Suprapubic skin (tissue), 4 donors: ENCODE measurements around the gene GLB1L2. TPM values are rescaled to one million over a fixed set of nuclear protein-coding genes. Genes with fewer than 3 reads are reported as not detected.

Source experiments
- DNase-seq, 2 donors: peaks; one replicate each; pipeline ENCODE4 v3.0.0-alpha.2; 2019; ENCODE audit warnings: low spot score in 2 of 2
- H3K27ac ChIP-seq: fragments of 200-600 bp; sonication (generic); one replicate; pipeline ENCODE4 v1.5.1; 2019
- H3K27me3 ChIP-seq: fragments of 200-600 bp; sonication (generic); one replicate; pipeline ENCODE4 v1.5.1; 2019
- H3K36me3 ChIP-seq: fragments of 200-600 bp; sonication (generic); one replicate; pipeline ENCODE4 v1.5.1; 2019
- H3K4me1 ChIP-seq: fragments of 200-600 bp; sonication (generic); one replicate; pipeline ENCODE4 v1.5.1; 2019
- H3K4me3 ChIP-seq: fragments of 200-600 bp; sonication (generic); one replicate; pipeline ENCODE4 v1.5.1; 2019; ENCODE audit warnings: mild to moderate bottlenecking
- H3K9me3 ChIP-seq: fragments of 200-600 bp; sonication (generic); one replicate; pipeline ENCODE4 v1.5.1; 2019
- CTCF ChIP-seq, 2 donors: fragments of 200-600 bp in 1 of 2; fragments of 450-650 bp in 1 of 2; sonication (generic) in 1 of 2; IDR thresholded peaks; one replicate each; pipeline ENCODE4 v1.5.1; 2016 to 2019; ENCODE audit warnings: antibody characterized with exemption in 2 of 2, mild to moderate bottlenecking in 1 of 2, moderate library complexity in 1 of 2
- EP300 ChIP-seq: sonication (generic); formaldehyde crosslinking; IDR thresholded peaks from one replicate; pipeline ENCODE4 v1.6.1; 2017; ENCODE audit warnings: antibody characterized with exemption
- POLR2A ChIP-seq, 2 donors: fragments of 450-650 bp; IDR thresholded peaks; one replicate each; pipeline ENCODE4 v1.6.1; 2017; ENCODE audit warnings: antibody characterized with exemption in 2 of 2, mild to moderate bottlenecking in 2 of 2, moderate library complexity in 2 of 2
- POLR2AphosphoS5 ChIP-seq, 3 donors: sonication (generic); formaldehyde crosslinking; IDR thresholded peaks; one replicate each; pipeline ENCODE4 v1.6.1; 2017; ENCODE audit warnings: antibody characterized with exemption in 3 of 3
- WGBS: methylation state at CpG from one replicate; pipeline ENCODE4 v1.1.5; 2018; 5-methylcytosine and 5-hydroxymethylcytosine counted together
- total RNA-seq, 4 donors: library from RNA; depleted of rRNA; stranded (reverse); fragments of >200 nt; gene quantifications; one replicate each; pipeline ENCODE4 v1.1.0, GENCODE V29; 2016

The GLB1L2 gene
- total RNA-seq, 4 donors from 2014 or later = 11.5 to 28.3 (median 21.8) TPM

DNA sequence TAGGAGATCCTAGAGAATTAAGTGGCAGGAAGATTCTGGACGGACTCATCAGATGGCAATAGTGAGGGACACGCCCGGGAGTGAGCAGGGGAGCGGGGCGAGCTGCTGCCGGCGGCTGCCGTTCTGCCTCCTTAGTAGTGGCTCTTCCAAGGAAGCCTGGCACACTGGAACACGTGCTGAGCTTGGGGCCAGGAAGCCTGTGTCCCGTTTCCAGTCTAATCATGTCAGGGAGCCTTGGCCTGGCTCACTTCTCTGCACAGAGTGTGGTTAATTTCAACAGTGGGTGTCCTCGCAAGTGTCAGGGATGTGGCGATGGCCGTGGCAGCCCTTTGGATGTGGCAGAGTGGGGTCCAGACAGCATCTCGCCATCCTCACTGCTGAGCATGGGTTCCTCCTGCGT lies 39.1 kb upstream of the GLB1L2 start:
- no peak overlapping the region for H3K4me3 ChIP-seq
- no peak for DNase-seq
- TF ChIP-seq POLR2AphosphoS5 (IDR thresholded peaks at IDR 0.05) (no peak), CTCF (IDR thresholded peaks at IDR 0.05) (no peak), EP300 (no peak), POLR2A (IDR thresholded peaks at IDR 0.05) (no peak)
- H3K9me3 ChIP-seq = no peaks in the 10 kb centered on the region
- no peak overlapping the region for H3K27ac ChIP-seq
- no peaks in the 10 kb centered on the region for H3K36me3 ChIP-seq
- WGBS = 81% methylated on average over 13 of the region's 15 CpGs
- H3K4me1 ChIP-seq = no peaks in the 10 kb centered on the region
- peaks cover 3% of the 10 kb centered on the region for H3K27me3 ChIP-seq

- Histone ChIP-seq H3K4me3 (no peak overlapping the region), H3K27me3 (peaks cover 3% of the 10 kb centered on the region), H3K27ac (no peak overlapping the region), H3K9me3 (no peaks in the 10 kb centered on the region), H3K4me1 (no peaks in the 10 kb centered on the region), H3K36me3 (no peaks in the 10 kb centered on the region)
- DNase-seq = no peak
- no peak for TF ChIP-seq CTCF (IDR thresholded peaks at IDR 0.05)
- TF ChIP-seq POLR2AphosphoS5 (IDR thresholded peaks at IDR 0.05) = no peak
- TF ChIP-seq POLR2A (IDR thresholded peaks at IDR 0.05) = no peak
- no peak for TF ChIP-seq EP300
- 79% methylated on average over 17 of the region's 20 CpGs for WGBS
These were observed 38.4 kb upstream of the GLB1L2 start for GRCh38 chr11:134293119-134294113.

- Histone ChIP-seq H3K27me3 (peaks cover 3% of the 10 kb centered on the region), H3K27ac (no peak overlapping the region), H3K36me3 (no peaks in the 10 kb centered on the region), H3K4me3 (no peak overlapping the region), H3K4me1 (no peaks in the 10 kb centered on the region), H3K9me3 (no peaks in the 10 kb centered on the region)
- 86% methylated on average over 9 of the region's 9 CpGs for WGBS
- no peak for DNase-seq
- TF ChIP-seq CTCF (IDR thresholded peaks at IDR 0.05) (no peak), POLR2A (IDR thresholded peaks at IDR 0.05) (no peak), POLR2AphosphoS5 (IDR thresholded peaks at IDR 0.05) (no peak)
These were observed 37.1 kb upstream of the GLB1L2 start for GRCh38 chr11:134294664-134295063.

DNA sequence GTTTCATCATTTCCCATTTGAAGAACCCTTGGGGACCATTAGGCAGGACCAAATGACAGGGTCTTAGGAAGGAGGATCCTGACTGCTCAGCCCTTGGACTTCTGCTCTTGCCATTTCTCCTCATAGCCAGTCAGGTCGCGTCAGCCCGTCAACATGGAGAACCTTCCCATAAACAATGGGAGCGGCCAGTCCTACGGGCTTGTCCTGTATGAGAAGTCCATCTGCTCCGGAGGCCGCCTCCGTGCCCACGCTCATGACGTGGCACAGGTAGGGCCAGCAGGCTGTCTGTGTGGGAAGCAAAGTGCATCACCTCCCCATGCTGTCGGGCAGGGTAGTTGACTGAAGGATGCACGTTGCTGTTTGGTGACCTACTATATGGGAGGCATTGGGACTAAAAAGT lies 19.6 kb upstream of the GLB1L2 start:
- TF ChIP-seq POLR2AphosphoS5 (IDR thresholded peaks at IDR 0.05) = no peak
- no peak for TF ChIP-seq CTCF (IDR thresholded peaks at IDR 0.05)
- no peak for TF ChIP-seq POLR2A (IDR thresholded peaks at IDR 0.05)
- no peak for TF ChIP-seq EP300
- H3K9me3 ChIP-seq = no peaks in the 10 kb centered on the region
- H3K27me3 ChIP-seq = no peaks in the 10 kb centered on the region
- no peak overlapping the region for H3K27ac ChIP-seq
- H3K4me3 ChIP-seq = no peak overlapping the region
- H3K36me3 ChIP-seq = no peaks in the 10 kb centered on the region
- DNase-seq = no peak
- 87% methylated on average over 9 of the region's 12 CpGs for WGBS
- H3K4me1 ChIP-seq = no peaks in the 10 kb centered on the region

DNA sequence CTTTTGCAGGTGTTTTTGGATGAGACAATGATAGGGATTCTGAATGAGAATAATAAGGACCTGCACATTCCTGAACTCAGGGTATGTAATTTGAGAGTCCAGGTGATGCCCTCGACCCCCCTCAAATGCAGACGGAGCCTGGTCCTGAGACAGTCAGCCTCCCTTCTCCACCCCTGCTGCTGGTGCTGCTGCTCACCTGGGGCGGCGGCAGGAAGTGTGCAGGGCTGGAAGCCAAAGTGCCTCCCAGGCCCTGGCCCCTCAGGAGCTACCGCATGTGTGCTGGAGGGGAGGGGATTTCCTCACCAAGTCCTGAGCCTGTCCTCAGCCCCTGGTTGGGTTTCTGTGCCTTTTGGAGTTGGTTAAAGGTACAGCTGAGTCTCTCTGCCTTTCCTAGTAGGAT lies 19.0 kb upstream of the GLB1L2 start:
- Histone ChIP-seq H3K4me1 (no peaks in the 10 kb centered on the region), H3K27ac (no peak overlapping the region), H3K4me3 (no peak overlapping the region), H3K36me3 (no peaks in the 10 kb centered on the region), H3K27me3 (no peaks in the 10 kb centered on the region), H3K9me3 (no peaks in the 10 kb centered on the region)
- TF ChIP-seq POLR2AphosphoS5 (IDR thresholded peaks at IDR 0.05) (no peak), POLR2A (IDR thresholded peaks at IDR 0.05) (no peak), EP300 (no peak), CTCF (IDR thresholded peaks at IDR 0.05) (no peak)
- no peak for DNase-seq
- WGBS = 75% methylated on average over 2 of the region's 5 CpGs
